Testis (tissue), 2 donors: ENCODE results near the gene RASAL1.

ENCODE experiments used
- POLR2A ChIP-seq: fragments of 450-650 bp; IDR thresholded peaks from one replicate; pipeline ENCODE4 v1.6.1; 2017; ENCODE audit warnings: antibody characterized with exemption, mild to moderate bottlenecking, moderate library complexity
- TF ChIP-seq, protein P1 (sequence below), 3 experiments: fragments of 450-650 bp in 2 of 3; fragments of 200-600 bp in 1 of 3; sonication (generic) in 1 of 3; IDR thresholded peaks; one replicate each; pipeline ENCODE4 v1.5.1; 2016 to 2019; ENCODE audit warnings: antibody characterized with exemption in 3 of 3, mild to moderate bottlenecking in 2 of 3, moderate library complexity in 1 of 3

- TF ChIP-seq, protein P1, sequence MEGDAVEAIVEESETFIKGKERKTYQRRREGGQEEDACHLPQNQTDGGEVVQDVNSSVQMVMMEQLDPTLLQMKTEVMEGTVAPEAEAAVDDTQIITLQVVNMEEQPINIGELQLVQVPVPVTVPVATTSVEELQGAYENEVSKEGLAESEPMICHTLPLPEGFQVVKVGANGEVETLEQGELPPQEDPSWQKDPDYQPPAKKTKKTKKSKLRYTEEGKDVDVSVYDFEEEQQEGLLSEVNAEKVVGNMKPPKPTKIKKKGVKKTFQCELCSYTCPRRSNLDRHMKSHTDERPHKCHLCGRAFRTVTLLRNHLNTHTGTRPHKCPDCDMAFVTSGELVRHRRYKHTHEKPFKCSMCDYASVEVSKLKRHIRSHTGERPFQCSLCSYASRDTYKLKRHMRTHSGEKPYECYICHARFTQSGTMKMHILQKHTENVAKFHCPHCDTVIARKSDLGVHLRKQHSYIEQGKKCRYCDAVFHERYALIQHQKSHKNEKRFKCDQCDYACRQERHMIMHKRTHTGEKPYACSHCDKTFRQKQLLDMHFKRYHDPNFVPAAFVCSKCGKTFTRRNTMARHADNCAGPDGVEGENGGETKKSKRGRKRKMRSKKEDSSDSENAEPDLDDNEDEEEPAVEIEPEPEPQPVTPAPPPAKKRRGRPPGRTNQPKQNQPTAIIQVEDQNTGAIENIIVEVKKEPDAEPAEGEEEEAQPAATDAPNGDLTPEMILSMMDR (IDR thresholded peaks at IDR 0.05) = no peak
- TF ChIP-seq POLR2A = no peak
Measured at GRCh38 chr12:113060336-113060960, 75.1 kb downstream of the RASAL1 start.
